Hepatocyte (in vitro differentiated cells): ENCODE data around the gene MGAT5. TPM values are rescaled to one million over a fixed set of nuclear protein-coding genes. Genes with fewer than 3 reads are reported as not detected.

Experiments
- DNase-seq: peaks from one replicate; pipeline ENCODE4 v3.0.0-alpha.2; 2016; ENCODE audit warnings: low spot score
- H2AFZ ChIP-seq: fragments of 200-600 bp; sonication (generic); 2 replicates; pipeline ENCODE4 v1.6.0; 2016; ENCODE audit warnings: antibody characterized with exemption, mild to moderate bottlenecking
- H3K27ac ChIP-seq: fragments of 200-600 bp; sonication (generic); 2 replicates; pipeline ENCODE4 v1.5.1; 2016; ENCODE audit warnings: mild to moderate bottlenecking
- H3K27me3 ChIP-seq: fragments of 200-600 bp; sonication (generic); 2 replicates; pipeline ENCODE4 v1.6.1; 2016
- H3K36me3 ChIP-seq: fragments of 200-600 bp; sonication (generic); replicated peaks from 2 replicates; pipeline ENCODE4 v1.5.1; 2016; ENCODE audit warnings: low read depth; ENCODE audit not compliant: insufficient read depth
- H3K4me1 ChIP-seq: fragments of 200-600 bp; sonication (generic); 2 replicates; pipeline ENCODE4 v1.5.1; 2016; ENCODE audit warnings: mild to moderate bottlenecking, moderate library complexity; ENCODE audit not compliant: insufficient read depth
- H3K4me2 ChIP-seq: fragments of 200-600 bp; sonication (generic); 2 replicates; pipeline ENCODE4 v1.6.0; 2016
- H3K4me3 ChIP-seq: fragments of 200-600 bp; sonication (generic); 2 replicates; pipeline ENCODE4 v1.5.1; 2016; ENCODE audit warnings: mild to moderate bottlenecking
- H3K79me2 ChIP-seq: fragments of 200-600 bp; sonication (generic); 2 replicates; pipeline ENCODE4 v1.6.0; 2017; ENCODE audit warnings: mild to moderate bottlenecking
- H3K9me2 ChIP-seq: fragments of 200-600 bp; sonication (generic); replicated peaks from 2 replicates; pipeline ENCODE4 v1.6.0; 2017; ENCODE audit warnings: mild to moderate bottlenecking; ENCODE audit not compliant: insufficient read depth
- H3K9me3 ChIP-seq: fragments of 200-600 bp; sonication (generic); 2 replicates; pipeline ENCODE4 v1.5.1; 2016; ENCODE audit warnings: low read depth, mild to moderate bottlenecking
- H4K20me1 ChIP-seq: fragments of 200-600 bp; sonication (generic); 2 replicates; pipeline ENCODE4 v1.6.0; 2016; ENCODE audit warnings: mild to moderate bottlenecking; ENCODE audit not compliant: insufficient read depth, poor library complexity, severe bottlenecking
- EZH2 ChIP-seq: fragments of 200-600 bp; sonication (generic); IDR thresholded peaks from 2 replicates; pipeline ENCODE4 v1.6.1; 2016; ENCODE audit warnings: antibody characterized with exemption, mild to moderate bottlenecking, borderline replicate concordance
- EZH2phosphoT487 ChIP-seq: fragments of 200-600 bp; sonication (generic); IDR thresholded peaks from one replicate; pipeline ENCODE4 v1.6.1; 2018; ENCODE audit warnings: antibody characterized with exemption, mild to moderate bottlenecking, low read depth, moderate library complexity; ENCODE audit not compliant: unreplicated experiment, severe bottlenecking
- WGBS: methylation state at CpG from one replicate; pipeline ENCODE4 v1.1.6; 2016; ENCODE audit warnings: low lambda C conversion rate; ENCODE audit errors: missing lambda C conversion rate; 5-methylcytosine and 5-hydroxymethylcytosine counted together
- polyA plus RNA-seq: library from polyadenylated mRNA; unstranded; fragments of >200 nt; fragmentation: Nextera tagmentation; extraction: Ambion mirVana; gene quantifications from 2 replicates; pipeline ENCODE4 v1.2.1, GENCODE V29; 2016
- total RNA-seq: library from RNA; depleted of rRNA; stranded (reverse); fragments of >200 nt; gene quantifications from 2 replicates; pipeline ENCODE4 v1.2.3, GENCODE V29; 2014
- TF ChIP-seq, protein P1 (sequence below): fragments of 200-600 bp; sonication (generic); IDR thresholded peaks from 2 replicates; pipeline ENCODE4 v1.5.1; 2016; ENCODE audit warnings: antibody characterized with exemption, mild to moderate bottlenecking; ENCODE audit not compliant: poor library complexity

MGAT5 gene
- total and polyA plus RNA-seq, 2 experiments from 2014 or later = 9.1 to 30.2 TPM

- no peak for DNase-seq
- 94% methylated on average over 2 of the region's 2 CpGs for WGBS
- H3K4me1 ChIP-seq = no peaks in the 10 kb centered on the region
These were observed 33.5 kb downstream of the MGAT5 start for GRCh38 chr2:134287323-134287722.

GRCh38 chr2:134288814-134289213, 34.9 kb downstream of the MGAT5 start:
- H3K27ac ChIP-seq = no peak overlapping the region
- H3K4me1 ChIP-seq = no peaks in the 10 kb centered on the region
- no peaks in the 10 kb centered on the region for H4K20me1 ChIP-seq
- no peak overlapping the region for H2AFZ ChIP-seq
- H3K9me2 ChIP-seq = no peaks in the 10 kb centered on the region
- peaks cover 9% of the 10 kb centered on the region for H3K79me2 ChIP-seq
- no peak overlapping the region for H3K4me3 ChIP-seq
- no peaks in the 10 kb centered on the region for H3K9me3 ChIP-seq
- no peak for DNase-seq
- no peak overlapping the region for H3K4me2 ChIP-seq
- 96% methylated on average over 3 of the region's 3 CpGs for WGBS
- TF ChIP-seq, protein P1, sequence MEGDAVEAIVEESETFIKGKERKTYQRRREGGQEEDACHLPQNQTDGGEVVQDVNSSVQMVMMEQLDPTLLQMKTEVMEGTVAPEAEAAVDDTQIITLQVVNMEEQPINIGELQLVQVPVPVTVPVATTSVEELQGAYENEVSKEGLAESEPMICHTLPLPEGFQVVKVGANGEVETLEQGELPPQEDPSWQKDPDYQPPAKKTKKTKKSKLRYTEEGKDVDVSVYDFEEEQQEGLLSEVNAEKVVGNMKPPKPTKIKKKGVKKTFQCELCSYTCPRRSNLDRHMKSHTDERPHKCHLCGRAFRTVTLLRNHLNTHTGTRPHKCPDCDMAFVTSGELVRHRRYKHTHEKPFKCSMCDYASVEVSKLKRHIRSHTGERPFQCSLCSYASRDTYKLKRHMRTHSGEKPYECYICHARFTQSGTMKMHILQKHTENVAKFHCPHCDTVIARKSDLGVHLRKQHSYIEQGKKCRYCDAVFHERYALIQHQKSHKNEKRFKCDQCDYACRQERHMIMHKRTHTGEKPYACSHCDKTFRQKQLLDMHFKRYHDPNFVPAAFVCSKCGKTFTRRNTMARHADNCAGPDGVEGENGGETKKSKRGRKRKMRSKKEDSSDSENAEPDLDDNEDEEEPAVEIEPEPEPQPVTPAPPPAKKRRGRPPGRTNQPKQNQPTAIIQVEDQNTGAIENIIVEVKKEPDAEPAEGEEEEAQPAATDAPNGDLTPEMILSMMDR = no peak
- TF ChIP-seq EZH2phosphoT487 (no peak), EZH2 (no peak)
- H3K36me3 ChIP-seq = no peaks in the 10 kb centered on the region
- H3K27me3 ChIP-seq = no peaks in the 10 kb centered on the region

More at GRCh38 chr2:134287323-134287722, 33.5 kb downstream of the MGAT5 start:
- Histone ChIP-seq H3K27me3 (no peaks in the 10 kb centered on the region), H4K20me1 (no peaks in the 10 kb centered on the region), H2AFZ (no peak overlapping the region), H3K27ac (no peak overlapping the region), H3K36me3 (no peaks in the 10 kb centered on the region), H3K4me3 (no peak overlapping the region), H3K79me2 (peaks cover 5% of the 10 kb centered on the region), H3K9me3 (no peaks in the 10 kb centered on the region), H3K4me2 (no peak overlapping the region), H3K9me2 (no peaks in the 10 kb centered on the region)
- TF ChIP-seq EZH2 = no peak
- TF ChIP-seq, protein P1 = no peak
- no peak for TF ChIP-seq EZH2phosphoT487

DNA sequence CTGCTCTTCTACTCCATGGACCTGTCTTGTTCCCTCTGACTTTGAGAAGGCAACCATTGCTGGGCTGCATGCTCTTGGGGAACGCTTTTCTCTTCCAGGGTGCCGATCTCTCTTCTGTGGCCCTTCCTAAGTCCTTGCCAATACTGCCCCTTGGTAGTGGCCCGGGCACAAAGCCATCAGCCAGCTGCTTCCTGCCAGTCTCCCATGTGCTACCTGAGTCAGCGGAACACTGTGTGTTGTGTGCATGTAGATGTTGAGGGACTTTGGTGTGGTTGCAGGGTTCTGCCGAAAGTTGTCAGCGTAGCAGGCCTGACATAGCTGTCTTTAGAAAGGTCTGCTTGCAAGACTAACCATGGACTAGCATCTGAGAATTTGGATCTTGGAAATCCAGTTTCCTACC, 35.4 kb downstream of the MGAT5 start:
- TF ChIP-seq EZH2phosphoT487 = no peak
- TF ChIP-seq, protein P1 = no peak
- no peak for TF ChIP-seq EZH2
- no peaks in the 10 kb centered on the region for H3K9me2 ChIP-seq
- peaks cover 9% of the 10 kb centered on the region for H3K79me2 ChIP-seq
- H3K4me2 ChIP-seq = no peak overlapping the region
- H3K4me3 ChIP-seq = no peak overlapping the region
- DNase-seq = no peak
- H3K9me3 ChIP-seq = no peaks in the 10 kb centered on the region
- no peaks in the 10 kb centered on the region for H3K4me1 ChIP-seq
- no peaks in the 10 kb centered on the region for H3K27me3 ChIP-seq
- H2AFZ ChIP-seq = no peak overlapping the region
- H3K27ac ChIP-seq = no peak overlapping the region
- no peaks in the 10 kb centered on the region for H4K20me1 ChIP-seq
- WGBS = 95% methylated on average over 6 of the region's 6 CpGs
- H3K36me3 ChIP-seq = no peaks in the 10 kb centered on the region

DNA sequence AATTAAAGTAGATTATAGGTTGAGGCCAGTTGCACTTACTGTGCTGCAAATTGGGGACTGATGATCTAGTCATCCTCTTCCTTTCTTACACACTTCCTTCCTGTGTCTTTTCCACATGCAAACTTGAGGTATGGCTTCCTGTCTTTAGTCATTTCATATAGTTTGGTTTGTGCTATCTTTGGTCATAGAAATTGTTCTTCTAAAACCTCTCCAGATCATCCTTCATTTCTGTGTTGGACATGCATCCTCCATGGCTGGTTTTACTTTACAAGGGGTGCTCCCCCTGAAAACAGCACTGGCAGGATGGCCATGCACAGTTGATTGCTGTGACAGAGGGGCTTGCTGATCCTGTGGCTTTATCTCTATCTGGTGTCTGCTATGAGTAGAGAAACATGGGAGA, 36.5 kb downstream of the MGAT5 start:
- H3K27ac ChIP-seq = no peak overlapping the region

More for the DNA sequence above, 36.5 kb downstream of the MGAT5 start:
- no peak overlapping the region for H2AFZ ChIP-seq
- no peaks in the 10 kb centered on the region for H3K36me3 ChIP-seq
- no peak overlapping the region for H3K4me3 ChIP-seq
- no peaks in the 10 kb centered on the region for H3K27me3 ChIP-seq
- TF ChIP-seq EZH2phosphoT487 = no peak
- TF ChIP-seq, protein P1 = no peak
- no peak for TF ChIP-seq EZH2
- H3K9me2 ChIP-seq = no peaks in the 10 kb centered on the region
- H3K9me3 ChIP-seq = no peaks in the 10 kb centered on the region
- no peak for DNase-seq
- H3K79me2 ChIP-seq = peaks cover 9% of the 10 kb centered on the region
- no peaks in the 10 kb centered on the region for H4K20me1 ChIP-seq
- H3K4me1 ChIP-seq = no peaks in the 10 kb centered on the region
- H3K4me2 ChIP-seq = no peak overlapping the region
